Measurements from ENCODE around the gene NPAS3. TPM values are rescaled to one million over a fixed set of nuclear protein-coding genes. Genes with fewer than 3 reads are reported as not detected.

Gene NPAS3
- total and polyA plus RNA-seq, 2 of the 13 experiments (the other 11 are each of a cell fraction or from before 2014, with no cell fraction given), result not detected

DNA sequence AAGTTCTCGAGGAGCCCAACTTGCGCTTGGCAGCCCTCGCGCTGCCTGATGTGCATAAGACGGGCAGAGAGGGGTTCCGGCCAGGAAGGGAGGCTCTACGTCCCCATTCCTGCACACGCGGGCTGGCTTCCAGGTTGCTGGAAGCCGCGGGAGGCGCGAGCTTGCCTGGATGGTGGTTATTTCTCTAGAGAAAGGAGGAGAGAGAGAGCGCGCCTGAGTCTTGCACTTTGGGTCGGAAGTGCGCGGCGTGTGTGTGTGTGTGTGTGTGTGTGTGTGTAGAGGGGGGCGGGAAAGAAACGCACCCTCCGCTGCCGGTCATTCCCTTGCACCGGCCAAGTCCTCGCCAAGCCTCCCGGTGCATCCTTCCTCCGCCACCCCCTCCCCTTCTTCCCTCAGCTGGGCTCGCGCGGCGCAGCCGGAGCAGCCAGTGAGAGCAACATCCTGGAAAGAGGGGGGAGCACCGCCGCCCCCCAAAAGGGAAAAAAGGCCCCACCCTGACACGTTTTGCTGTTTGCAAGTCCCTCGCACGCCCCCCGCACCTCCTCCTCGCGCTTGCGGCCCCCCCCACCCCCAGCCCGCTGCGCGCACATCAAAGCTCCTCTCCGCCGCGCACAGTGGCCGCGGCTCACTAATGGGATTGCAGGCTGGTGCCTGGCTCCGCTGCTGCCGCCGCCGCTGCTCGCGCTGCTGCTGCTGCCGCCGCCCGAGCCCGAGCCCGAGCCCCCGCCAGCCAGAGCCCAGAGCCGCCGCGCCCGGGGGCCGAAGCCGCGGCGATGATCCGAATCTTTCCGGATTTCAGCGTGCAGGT is 4.4 kb upstream of the NPAS3 start (continued):
- TF ChIP-seq NFAT5 (CRISPR knock-in tag; IDR thresholded peaks at IDR 0.05) (no peak), EZH2 (conservative IDR thresholded peaks at IDR 0.05; ENCODE audit: low read depth, low read length) (0 out of 2 replicates have a peak, but pooled peaks have one; percentile 85), ZNF776 (CRISPR knock-in tag; IDR thresholded peaks at IDR 0.05) (0 out of 2 replicates have a peak, but pooled peaks have one; percentile 25)
- TF ChIP-seq, protein P1, sequence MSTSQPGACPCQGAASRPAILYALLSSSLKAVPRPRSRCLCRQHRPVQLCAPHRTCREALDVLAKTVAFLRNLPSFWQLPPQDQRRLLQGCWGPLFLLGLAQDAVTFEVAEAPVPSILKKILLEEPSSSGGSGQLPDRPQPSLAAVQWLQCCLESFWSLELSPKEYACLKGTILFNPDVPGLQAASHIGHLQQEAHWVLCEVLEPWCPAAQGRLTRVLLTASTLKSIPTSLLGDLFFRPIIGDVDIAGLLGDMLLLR (CRISPR knock-in tag; IDR thresholded peaks at IDR 0.05), result no peak
- TF ChIP-seq, protein P2, sequence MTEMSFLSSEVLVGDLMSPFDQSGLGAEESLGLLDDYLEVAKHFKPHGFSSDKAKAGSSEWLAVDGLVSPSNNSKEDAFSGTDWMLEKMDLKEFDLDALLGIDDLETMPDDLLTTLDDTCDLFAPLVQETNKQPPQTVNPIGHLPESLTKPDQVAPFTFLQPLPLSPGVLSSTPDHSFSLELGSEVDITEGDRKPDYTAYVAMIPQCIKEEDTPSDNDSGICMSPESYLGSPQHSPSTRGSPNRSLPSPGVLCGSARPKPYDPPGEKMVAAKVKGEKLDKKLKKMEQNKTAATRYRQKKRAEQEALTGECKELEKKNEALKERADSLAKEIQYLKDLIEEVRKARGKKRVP (CRISPR knock-in tag; IDR thresholded peaks at IDR 0.05), result no peak
- TF ChIP-seq, protein P3, sequence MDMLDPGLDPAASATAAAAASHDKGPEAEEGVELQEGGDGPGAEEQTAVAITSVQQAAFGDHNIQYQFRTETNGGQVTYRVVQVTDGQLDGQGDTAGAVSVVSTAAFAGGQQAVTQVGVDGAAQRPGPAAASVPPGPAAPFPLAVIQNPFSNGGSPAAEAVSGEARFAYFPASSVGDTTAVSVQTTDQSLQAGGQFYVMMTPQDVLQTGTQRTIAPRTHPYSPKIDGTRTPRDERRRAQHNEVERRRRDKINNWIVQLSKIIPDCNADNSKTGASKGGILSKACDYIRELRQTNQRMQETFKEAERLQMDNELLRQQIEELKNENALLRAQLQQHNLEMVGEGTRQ (IDR thresholded peaks at IDR 0.05; ENCODE audit: low read depth, low read length), result no peak
- TF ChIP-seq, protein P3 (CRISPR knock-in tag; IDR thresholded peaks at IDR 0.05; ENCODE audit: borderline replicate concordance), result no peak

Measured in HepG2 (cell line).